ENCODE data around the gene MYOT.
"Not testable (repeated sequence)": the region's sequence is repeated elsewhere in the genome, so short reads cannot be mapped to it uniquely, and the experiment has no call there.

GRCh38 chr5:137863653-137864052, 4.0 kb upstream of the MYOT start:
- not testable (repeated sequence) for TF ChIP-seq TSHZ2 (CRISPR knock-in tag; IDR thresholded peaks at IDR 0.05); PATZ1 (CRISPR knock-in tag; IDR thresholded peaks at IDR 0.05; ENCODE audit: borderline replicate concordance); ZC3H10 (CRISPR knock-in tag; IDR thresholded peaks at IDR 0.05); CREB5 (CRISPR knock-in tag; IDR thresholded peaks at IDR 0.05; ENCODE audit: low read depth); ISL1 (CRISPR knock-in tag; IDR thresholded peaks at IDR 0.05); BACH2 (CRISPR knock-in tag; IDR thresholded peaks at IDR 0.05; ENCODE audit: borderline replicate concordance); TCF4 (CRISPR knock-in tag; IDR thresholded peaks at IDR 0.05; ENCODE audit: borderline replicate concordance); SNAI2 (CRISPR knock-in tag; IDR thresholded peaks at IDR 0.05)

All from SK-N-SH treated with all-trans-retinoic acid at 6 μM for 48 hours (cell line).